GM18867 (cell line): ENCODE measurements around the gene OCA2.

ENCODE experiments used
- ATAC-seq: cut with Tn5 transposase; IDR thresholded peaks from one replicate; pipeline ENCODE4 v1.9.1; 2021; ENCODE audit warnings: mild to moderate bottlenecking, moderate library complexity; ENCODE audit not compliant: unreplicated experiment

Gene OCA2

DNA sequence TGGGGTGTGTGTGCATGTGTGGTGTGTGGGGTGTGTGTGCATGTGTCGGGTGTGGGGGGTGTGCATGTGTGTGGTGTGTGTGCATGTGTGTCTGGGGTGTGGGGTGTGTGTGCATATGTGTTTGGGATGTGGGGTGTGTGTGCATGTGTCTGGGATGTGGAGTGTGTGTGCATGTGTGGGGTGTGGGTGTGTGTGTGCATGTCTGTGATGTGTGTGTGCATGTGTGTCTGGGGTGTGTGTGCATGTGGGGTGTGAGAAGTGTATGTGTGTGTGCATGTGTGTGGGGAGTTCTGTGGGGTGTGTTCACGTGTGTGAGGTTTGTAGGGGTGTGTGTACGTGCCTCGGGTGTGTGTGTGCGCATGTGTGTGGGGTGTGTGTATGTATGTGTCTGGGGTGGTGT, 6.7 kb upstream of the OCA2 start:
- ATAC-seq = no peak

- ATAC-seq = no peak
These were observed 6.2 kb upstream of the OCA2 start for GRCh38 chr15:28105224-28105791.

- no peak for ATAC-seq
These were observed 5.2 kb upstream of the OCA2 start for GRCh38 chr15:28104326-28104725.

DNA sequence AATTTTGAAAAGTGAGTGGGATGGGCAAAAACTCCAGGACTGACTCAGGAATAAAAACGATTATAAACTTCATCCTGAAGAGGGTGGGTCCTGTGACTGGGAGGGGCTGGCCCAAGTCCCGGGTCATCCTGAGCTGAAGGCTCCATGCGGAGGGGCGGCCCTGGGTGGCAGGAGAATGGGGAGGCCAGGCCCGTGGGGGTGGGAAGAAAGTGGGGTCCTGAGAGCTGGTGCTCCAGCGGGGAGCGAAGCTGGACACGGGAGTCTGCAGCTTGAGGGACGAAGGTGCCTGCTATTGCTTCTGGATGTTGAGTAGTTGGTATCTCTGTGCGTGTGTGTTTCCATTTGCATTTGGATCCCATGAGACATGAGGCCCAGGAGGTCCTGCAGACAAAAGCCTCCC, 4.7 kb upstream of the OCA2 start:
- ATAC-seq = no peak

GRCh38 chr15:28101983-28102441, 2.9 kb upstream of the OCA2 start:
- ATAC-seq = no peak

GRCh38 chr15:28101201-28101600, 2.1 kb upstream of the OCA2 start:
- ATAC-seq = no peak

- ATAC-seq = no peak
These were observed 1.5 kb upstream of the OCA2 start for GRCh38 chr15:28100516-28101195.

DNA sequence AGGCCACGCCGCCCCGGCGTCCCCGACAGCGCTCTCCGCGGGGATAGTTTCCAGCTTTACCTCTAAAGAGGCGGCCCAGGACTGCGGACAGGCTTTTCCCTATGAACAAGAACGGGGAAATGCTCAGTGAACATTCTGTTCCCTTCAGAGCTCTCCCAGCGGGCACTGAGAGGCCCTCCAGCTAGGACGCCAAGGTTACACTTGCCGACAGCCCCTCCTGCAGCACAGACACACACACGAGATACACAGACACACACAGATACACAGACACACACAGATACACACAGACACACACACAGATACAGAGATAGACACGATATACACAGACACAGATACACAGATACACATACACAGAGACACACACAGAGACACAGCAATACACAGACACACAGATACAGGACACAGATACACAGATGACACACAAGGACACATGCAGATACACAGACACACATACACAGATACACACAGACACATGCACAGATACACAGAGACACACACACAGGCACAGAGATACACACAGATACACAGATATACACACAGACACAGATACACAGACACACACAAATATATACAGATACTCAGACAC, 533 bp upstream of the OCA2 start:
- ATAC-seq = no peak

- no peak for ATAC-seq
These were observed 752 bp downstream of the OCA2 start for GRCh38 chr15:28098360-28098765.

GRCh38 chr15:28097656-28098359, 1.3 kb downstream of the OCA2 start:
- no peak for ATAC-seq

DNA sequence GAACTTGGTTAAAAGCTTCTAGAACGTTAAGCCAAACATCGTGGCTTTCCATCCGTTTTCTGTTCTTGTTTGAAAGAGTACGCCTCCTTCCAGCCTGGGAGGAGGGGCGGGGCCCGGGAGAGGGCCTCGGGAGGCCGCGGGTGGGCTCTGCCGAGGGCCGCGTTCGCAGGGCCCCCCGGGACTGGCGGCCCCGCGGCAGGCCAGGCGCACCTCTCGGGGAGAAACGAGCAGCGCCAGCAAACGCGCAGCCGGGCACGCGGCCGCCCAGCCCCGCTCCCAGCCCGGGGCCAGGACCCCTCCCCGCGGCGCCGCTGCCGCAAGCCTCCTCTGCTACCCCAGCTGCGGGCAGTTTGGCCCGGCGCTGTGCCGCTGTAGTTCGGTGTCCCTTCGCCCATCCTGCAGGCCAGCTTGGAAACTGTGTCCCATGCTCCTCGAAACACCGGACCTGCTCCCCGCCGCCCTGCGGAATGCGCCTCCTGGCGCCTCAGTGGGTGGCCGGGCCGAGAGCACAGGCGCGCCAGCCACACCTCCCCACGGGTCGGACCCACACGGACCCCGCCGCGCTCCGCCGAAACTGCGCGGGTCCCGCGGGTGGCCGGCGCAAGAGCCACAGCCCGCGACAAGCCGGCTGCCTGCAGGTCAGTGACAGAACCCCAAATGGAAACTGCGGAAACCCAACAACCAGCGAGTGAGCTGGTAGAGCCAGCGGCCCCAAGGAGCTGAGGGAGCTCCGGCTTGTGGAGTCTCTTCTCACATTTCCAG, 2.3 kb downstream of the OCA2 start:
- no peak for ATAC-seq

- ATAC-seq = peak; percentile 5
These were observed 2.8 kb downstream of the OCA2 start for GRCh38 chr15:28096411-28096669.

DNA sequence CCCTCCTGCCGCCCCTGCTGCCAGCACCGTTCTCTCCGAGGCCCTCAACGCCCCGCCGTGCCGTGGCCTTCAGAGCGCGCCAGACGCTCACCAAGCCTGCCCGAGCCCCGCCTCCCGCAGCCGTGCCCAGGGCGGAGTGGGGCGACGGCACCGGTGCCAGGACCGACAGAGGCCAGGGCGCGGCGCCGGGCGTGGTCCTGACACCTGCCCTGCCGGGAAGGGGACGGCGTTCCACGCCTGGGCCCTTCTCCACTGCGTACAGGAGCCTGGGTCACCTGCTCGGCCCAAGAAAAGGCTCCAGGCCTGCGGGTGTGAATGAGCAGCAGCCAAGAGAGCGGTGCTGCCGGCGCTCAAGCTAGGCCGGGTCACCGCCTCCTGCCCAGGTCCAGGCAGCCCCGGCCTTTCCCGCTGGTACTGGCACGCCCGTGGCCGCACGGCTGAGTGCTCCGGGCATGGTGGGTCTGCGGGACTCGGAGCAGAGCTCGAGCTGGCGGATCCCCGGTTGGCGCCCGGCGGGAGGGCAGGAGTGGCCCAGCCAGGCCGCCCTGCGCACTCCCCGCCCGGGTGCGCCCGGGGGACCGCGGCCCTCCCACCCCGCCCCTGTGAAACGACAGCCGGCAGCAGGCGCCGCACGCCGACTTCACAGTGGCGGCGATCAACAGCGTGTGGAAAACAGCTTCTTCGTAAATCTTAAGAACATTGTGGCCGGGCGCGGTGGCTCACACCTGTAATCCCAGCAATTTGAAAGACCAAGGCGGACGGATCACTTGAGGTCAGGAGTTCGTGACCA, 4.2 kb downstream of the OCA2 start:
- ATAC-seq = no peak

DNA sequence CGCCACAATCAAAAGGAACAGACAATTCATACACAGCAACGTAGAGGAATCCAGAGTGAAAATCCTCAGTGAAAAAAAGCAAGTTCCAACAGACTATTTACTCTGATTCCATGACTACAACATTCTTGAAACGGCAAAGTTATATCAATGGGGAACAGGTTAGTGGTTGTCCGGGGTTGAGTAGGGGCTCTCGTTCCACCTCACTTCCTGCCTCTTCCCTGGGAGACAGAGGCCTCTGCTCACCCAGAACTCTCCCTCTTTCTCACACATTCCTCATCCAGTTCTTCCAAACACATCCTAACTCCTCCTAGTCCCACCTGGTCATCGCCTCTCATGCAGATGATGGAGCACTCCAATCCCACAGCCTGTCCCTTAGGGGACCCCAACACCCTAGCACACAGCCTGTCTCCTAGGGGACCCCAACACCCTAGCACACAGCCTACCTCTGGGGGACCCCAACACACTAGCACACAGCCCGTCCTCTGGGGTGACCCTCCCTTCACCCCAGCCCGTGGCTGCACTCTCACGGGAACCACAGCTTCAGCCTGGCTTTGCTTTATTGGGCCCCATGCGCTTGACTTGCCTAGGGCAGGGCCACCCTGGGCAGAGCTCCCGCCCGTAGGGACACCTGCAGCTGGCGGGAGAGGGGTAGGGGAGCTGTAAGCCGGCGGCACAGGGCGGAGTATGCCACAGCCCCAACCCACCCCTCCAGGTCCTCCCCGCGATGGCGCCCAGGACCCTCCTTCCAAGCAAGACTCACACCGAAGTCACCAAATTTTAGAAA, 5.2 kb downstream of the OCA2 start:
- no peak for ATAC-seq

- no peak for ATAC-seq
These were observed 7.8 kb downstream of the OCA2 start for GRCh38 chr15:28091313-28091712.

- ATAC-seq = peak; percentile 99
These were observed 12.9 kb downstream of the OCA2 start for GRCh38 chr15:28086175-28086703.

DNA sequence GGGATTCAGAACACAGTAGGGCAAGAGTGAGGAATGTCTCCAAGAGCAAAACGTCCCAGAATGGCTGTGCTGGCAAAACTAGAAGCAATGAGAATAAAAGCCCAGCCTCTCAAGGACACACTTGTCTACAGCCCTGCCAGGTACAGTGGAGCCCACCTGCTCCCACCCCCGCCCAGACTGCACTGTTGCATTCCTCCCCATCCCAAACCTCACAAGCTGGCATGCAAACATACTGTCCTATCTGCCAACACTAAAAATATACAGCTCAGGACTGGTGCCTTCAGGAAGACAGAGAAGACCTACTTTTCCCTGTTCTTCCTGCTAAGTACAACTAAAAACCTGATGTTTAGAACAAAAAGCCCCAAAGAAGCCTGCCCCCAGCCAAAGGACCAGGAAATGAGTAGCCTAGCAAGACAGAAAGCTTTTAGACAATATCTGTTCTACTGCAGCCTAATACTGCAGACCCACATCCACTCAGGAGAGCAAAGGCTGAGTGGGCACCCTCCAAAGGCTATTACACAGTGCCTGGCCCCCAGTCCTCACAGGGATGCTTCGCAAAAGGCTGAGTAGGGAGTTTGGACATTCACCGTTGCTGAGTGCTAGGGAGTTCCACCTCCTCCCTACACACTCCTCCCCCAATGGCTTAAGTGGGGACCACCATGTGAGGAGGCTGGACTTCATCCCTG, 13.5 kb downstream of the OCA2 start:
- ATAC-seq = peak; percentile 11

- no peak for ATAC-seq
These were observed 14.6 kb downstream of the OCA2 start for GRCh38 chr15:28084547-28084946.
